ENCODE measurements around the gene PRSS23.
"Not testable (repeated sequence)": the region's sequence is repeated elsewhere in the genome, so short reads cannot be mapped to it uniquely, and the experiment has no call there.

DNA sequence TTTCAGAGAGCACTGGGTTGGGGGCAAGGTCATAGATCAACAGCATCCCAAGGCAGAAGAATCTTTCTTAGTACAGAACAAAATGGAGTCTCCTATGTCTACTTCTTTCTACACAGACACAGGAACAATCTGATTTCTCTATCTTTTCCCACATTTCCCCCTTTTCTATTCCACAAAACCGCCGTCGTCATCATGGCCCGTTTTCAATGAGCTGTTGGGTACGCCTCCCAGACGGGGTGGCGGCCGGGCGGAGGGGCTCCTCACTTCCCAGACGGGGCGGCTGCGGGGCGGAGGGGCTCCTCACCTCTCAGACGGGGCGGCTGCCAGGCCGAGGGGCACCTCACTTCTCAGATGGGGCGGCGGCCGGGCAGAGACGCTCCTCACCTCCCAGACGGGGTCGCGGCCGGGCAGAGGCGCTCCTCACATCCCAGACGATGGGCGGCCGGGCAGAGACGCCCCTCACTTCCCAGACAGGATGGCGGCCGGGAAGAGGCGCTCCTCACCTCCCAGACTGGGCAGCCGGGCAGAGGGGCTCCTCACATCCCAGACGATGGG, 29.8 kb upstream of the PRSS23 start:
- TF ChIP-seq, protein P1, sequence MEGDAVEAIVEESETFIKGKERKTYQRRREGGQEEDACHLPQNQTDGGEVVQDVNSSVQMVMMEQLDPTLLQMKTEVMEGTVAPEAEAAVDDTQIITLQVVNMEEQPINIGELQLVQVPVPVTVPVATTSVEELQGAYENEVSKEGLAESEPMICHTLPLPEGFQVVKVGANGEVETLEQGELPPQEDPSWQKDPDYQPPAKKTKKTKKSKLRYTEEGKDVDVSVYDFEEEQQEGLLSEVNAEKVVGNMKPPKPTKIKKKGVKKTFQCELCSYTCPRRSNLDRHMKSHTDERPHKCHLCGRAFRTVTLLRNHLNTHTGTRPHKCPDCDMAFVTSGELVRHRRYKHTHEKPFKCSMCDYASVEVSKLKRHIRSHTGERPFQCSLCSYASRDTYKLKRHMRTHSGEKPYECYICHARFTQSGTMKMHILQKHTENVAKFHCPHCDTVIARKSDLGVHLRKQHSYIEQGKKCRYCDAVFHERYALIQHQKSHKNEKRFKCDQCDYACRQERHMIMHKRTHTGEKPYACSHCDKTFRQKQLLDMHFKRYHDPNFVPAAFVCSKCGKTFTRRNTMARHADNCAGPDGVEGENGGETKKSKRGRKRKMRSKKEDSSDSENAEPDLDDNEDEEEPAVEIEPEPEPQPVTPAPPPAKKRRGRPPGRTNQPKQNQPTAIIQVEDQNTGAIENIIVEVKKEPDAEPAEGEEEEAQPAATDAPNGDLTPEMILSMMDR (IDR thresholded peaks at IDR 0.05; ENCODE audit: poor library complexity), result not testable (repeated sequence)
- TF ChIP-seq EZH2phosphoT487 (IDR thresholded peaks at IDR 0.05; ENCODE audit: low read depth, severe bottlenecking, unreplicated experiment), result not testable (repeated sequence)

Measured in hepatocyte (in vitro differentiated cells).